HG03025 (cell line): Measurements from ENCODE around the gene TRIM16.
"Not testable (repeated sequence)": the region's sequence is repeated elsewhere in the genome, so short reads cannot be mapped to it uniquely, and the experiment has no call there.

Experiments
- ATAC-seq: cut with Tn5 transposase; IDR thresholded peaks from one replicate; pipeline ENCODE4 v1.9.1; 2021; ENCODE audit warnings: mild to moderate bottlenecking, moderate library complexity; ENCODE audit not compliant: unreplicated experiment, low FRiP score

Gene TRIM16

DNA sequence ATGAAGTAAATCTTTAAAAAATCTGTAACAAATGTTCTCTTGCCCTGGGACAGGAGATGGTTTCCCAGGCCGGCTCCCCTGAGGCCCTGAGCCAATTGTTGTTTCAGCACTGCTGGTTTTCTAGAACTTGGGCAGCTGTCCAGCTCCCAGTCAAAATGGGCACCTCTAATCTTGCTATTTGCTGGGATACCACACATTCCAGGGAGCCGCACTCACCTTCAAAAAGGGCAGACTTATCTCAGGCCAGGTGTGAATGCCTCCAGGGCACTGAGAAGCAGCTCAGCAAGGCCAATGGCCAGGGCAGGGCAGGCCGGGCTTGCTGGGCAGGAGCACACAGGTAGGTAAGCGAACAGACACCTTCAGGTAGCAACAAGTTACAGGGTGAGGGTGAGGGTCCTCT, 24.4 kb downstream of the TRIM16 start:
- ATAC-seq = no peak

DNA sequence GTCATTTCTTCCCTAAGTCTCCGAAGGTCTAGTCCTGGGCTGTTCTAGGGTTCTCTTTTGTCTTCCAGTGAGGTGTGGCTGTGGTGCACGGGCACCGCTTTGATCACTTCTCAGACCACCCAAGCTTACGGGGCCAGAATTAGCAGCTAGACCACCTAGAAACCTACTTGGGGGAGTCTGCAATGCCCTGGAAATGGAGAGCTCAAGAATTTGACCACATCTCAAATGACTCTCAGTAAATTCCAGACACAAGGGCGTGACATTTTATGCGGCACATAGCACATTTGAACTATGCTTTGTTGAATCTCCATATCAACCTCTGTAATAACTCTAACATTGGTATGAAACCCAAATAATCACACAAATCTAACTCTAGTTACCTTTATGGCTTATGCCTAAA, 24.9 kb downstream of the TRIM16 start:
- no peak for ATAC-seq

DNA sequence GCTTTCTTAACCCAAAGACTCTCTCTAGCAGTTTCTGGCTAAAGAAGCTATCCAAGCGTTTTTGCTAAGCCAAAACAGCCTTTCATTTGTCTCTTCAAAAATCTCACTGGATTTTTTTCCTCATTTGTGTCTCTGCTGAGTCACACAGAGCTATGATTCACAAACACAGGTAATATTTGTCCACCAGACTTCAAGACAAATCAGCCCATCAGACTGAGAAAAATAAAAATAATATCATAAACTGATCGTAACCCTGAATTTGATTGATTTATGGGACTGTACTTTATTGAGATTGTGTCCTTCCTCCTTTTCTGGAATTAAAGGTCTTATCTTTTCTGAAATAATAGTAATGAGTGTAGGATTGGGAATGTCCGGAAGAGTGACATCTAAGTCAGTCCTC, 25.8 kb downstream of the TRIM16 start:
- ATAC-seq = no peak

DNA sequence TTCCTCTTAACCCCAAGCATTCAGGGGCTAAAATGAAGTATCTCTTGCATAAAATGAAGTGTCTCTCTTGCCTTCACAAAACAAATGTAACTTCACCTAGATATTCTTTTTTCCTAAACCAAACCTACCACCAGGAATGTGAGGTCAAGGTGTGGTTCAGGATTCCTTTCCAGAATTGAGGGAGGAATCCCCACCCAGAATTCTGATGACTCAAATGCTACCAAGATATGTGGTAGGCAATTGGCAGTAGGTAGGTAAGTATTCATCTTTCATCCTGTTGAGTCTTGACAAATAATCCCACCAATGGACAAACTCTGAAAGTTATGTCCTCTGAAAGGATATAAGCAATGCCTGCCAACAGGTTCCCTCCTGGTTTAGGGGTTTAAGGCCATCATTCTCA, 26.2 kb downstream of the TRIM16 start:
- ATAC-seq = no peak

DNA sequence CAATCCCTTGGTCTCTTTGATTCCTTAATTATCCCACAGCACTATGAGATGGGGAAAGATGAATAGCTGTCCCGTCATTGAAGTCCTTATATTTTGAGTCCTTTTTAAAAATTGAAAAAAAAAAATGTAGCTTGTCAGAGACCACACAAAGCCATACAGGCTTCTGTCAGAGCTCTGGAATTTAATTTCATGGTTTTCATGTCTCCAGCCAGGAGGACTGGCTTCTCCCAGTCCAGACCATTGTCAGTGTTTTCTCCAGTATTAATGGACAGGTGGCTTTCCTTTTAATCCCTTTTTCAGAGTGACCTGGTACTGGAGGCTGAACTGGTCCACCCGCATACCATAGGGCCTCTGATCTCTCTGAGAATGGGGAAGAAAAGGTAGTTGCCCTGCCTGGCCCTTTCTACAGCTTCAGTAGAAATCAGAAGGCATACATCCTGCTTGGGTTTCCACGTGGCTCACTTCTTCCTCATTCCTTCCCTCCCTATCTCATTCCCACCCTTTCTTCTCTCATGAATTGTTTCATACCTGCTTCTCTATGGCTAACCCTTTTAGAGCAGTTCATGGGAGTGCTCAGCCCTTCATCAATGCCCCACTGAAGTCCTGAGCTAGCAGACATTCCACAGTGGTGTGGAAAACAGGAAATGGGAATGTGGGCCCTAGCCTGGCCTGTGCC, 29.1 kb downstream of the TRIM16 start:
- ATAC-seq = no peak

DNA sequence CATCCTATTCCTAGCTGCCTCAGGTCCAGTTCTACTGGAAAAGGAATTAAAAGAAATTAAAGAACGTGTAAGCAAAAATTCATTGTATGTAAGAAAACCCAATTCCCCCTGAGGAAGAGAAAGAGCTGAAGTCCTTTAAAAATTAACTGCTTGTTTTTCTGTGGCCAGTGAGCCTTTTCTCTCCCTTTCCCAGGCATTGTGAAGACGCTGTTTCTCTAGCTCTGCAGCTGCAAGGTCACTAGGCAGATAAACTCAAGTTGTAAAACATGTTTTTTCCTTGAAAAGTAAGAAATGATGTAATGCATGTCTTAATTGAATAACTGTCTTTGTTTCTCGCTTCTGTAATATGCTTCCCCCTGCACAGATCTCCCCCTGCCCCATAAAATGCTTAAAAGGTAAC, 29.7 kb downstream of the TRIM16 start:
- ATAC-seq = not testable (repeated sequence)

DNA sequence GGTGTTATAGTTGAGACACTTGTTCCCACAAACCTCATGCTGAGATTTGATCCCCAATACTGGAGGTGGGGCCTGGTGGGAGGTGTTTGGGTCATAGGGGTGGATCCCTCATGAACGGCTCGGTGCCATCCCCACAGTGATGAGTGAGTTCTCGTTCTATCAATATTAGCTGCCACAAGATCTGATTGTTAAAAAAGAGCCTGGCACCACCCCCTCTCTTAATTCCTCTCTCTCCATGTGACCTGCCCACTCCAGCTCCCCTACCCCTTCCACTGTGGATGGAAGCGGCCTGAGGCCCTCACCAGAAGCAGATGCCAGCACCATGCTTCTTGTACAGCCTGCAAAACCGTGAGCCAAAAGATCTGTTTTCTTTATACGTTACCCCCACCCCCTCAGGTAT, 31.2 kb downstream of the TRIM16 start:
- no peak for ATAC-seq

DNA sequence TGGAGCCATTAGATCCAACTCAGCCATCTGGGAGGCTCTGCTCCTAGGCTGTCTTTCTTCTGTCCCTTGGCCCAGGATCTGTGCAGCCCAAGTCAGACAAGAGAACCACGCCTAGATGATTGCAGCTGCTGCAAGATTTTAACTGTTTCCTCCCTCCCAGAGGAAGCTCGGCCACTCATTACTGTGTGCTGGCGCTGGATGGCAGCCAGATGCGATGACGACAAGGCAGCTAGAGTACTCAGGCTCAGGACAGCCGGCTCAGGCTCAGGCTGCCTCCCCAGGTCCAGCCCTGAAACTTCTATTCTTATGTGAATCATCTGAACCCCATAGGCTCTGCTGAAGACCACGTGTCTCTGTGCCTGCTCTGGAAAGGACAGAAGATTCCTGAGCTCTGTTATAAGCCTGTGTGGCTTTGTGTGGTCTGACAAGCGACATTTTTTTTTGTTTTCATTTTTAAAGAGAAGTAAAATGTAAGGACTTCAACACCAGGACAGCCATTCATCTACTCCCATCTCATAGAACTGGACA, 32.5 kb downstream of the TRIM16 start:
- ATAC-seq = no peak

DNA sequence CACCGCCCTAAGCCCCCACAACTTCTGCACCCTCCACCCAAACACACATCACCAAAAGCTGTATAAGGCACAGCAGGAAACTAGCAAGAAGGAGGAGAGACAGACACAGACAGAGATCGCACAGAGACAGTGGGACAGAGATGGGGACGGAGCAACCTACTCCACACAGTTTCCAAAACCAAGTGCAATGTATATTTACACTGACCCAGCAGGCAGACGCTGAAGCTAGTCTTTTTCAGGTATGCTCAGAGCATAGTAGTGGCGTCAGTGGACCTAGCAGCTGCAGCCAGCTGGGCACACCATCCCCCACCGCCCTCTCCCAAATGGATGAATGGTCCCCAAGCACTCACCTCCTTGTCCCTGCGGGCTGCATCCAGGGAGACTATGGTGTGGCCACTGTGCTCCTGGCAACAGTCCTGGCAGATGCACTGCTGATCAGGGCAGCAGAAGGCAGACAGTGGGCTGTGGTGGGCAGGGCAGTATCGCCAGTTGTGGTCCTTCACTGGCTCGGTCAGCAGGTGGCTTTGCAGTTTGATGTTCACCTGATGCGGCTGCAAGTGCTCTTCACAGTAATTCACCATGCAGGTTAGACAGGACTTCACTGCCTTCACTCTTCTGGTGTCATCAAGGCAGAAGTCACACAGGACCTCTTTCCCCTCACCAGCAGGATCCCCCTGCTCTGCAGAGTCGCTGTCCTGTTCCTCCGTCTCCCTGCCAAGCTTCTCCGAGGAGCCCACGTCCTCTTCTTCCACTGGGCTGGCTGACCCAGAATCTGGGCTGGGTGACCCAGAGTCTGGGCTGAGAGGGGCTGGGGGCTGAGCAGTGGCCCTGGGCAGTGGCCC, 33.1 kb downstream of the TRIM16 start:
- ATAC-seq = no peak

DNA sequence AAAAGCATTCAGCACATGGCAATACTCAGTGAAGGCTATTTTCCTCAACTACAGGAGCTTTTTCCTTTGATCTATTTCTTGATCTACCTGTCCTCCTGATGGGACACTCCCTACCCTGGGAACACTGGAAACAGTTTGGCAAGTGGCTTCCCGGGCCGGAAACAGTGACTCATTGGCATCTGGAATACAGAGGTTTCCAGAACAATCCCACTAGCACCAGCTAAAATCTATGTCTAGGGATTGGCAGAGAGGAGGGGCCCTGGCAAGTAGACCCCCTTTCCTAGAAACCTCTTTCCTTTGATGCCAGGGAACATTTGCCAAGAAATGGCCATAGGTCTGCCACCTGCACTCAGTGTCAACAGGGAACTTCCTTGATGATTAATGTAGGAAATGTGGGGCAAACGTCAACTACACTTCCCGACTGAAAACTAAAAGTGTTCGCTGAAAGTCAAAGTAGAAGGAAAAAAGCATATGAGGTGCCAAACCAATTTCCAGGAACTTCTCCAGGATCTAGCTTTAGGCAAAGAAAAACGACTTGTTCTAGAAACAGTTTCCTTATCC, 34.2 kb downstream of the TRIM16 start:
- ATAC-seq = no peak

DNA sequence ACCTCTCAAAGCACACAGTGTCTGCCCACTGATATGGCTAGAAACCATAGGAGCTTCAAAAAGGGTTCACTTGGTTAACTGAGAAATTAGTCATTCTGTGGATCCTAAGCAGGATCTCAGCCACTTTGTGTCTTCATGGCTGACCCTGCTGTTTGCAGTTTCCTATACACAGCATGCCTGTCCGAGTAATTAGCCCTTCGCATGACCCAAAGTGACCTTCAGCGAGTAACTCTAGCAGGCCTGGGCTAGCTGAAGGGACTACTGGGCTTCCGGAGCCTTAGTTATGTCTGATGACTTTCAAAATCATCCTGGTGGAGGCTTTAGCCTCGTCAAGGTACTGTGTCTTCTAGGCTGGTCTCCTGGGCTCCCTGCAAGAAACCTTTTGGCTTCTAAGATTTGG, 35.7 kb downstream of the TRIM16 start:
- no peak for ATAC-seq

DNA sequence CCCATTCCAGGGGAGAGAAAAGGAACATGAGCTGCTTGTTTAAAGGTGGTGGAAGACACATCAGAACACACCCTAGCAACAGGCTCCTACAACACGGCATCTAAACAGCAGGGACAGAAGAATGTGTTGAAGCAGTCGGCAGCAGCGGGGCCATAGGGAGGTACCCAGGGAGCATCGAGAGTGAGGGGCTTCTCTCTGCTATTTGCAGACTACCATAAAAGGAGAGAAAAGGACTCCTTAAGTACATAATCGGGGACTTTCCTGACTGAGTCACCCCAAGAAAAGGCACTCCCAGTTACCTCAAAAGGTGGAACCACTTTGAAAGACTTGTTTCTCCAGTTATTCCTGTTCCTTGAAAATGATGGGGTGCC, 38.2 kb downstream of the TRIM16 start:
- ATAC-seq = not testable (repeated sequence)

DNA sequence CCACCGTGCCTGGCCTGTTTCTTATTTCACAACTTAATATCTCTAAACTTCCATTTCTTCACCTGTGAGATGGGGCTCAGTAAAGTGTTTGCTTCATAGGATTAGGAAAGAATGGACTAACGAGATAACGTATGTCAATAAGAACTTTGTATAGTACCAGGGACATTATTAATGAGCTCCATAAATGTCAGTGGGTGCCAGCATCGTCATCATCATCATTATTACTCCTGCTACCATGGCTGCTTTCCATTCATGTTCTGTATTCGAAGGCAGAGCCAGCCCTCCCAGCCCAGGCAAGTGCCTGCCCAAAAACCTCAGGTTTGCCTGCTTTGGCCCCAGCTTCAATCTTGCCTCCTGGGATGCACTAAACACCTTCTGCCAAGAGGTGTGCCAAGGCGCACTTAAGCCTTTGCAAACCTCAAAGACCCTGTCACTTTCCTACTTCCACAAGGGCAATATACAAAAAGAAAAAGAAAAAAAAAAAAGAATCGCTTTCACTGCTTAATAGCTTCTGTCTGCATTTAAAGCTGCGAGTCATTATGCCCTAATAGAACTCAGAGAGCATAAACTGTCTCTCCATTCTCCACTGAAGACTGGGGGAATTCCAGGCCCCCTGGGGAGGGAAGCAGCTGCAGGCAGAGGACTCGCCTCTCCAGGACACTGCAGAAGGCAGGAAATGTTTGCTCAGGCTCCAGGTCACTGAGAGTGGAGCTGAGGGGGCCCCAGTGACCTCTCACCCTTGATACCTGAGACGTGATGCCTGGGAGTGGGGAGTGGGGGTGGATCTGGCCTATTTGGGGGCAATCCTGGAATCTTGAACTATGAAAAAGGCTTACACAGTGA, 38.8 kb downstream of the TRIM16 start:
- ATAC-seq = not testable (repeated sequence)

DNA sequence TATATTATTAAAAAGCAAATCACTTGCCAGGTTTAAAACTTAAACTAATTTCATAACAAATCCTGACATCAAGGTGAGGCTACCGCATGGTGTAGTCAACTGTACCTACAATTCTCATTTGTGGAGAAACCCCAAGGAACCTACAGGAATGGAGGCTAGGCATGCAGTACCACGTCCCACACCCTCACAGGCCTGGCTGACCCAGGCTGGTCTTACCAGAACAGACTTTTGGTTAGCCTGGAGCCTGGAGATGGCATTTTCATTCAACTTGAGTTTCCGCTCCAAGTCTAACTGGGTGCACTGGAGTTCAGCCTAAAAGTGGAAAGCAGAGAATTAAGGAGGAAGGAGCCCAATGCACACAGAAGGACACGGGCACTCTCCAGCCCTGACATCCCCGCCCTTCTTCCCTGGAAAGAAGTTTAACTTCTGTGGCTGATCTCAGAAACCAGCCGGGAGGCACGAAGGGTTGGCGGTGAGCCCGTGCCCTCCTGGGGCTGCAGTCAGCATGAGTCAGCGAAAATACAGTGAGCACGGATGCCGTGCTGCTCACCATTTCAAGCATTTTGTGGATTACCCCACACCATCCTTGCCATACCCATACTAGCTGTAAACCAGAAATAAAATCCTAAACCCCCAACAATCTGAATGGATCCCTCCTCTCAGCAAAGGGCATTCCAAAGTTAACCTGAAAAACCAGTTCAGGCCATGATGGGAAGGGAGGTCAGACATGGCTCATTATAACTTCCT, 41.4 kb downstream of the TRIM16 start:
- not testable (repeated sequence) for ATAC-seq

DNA sequence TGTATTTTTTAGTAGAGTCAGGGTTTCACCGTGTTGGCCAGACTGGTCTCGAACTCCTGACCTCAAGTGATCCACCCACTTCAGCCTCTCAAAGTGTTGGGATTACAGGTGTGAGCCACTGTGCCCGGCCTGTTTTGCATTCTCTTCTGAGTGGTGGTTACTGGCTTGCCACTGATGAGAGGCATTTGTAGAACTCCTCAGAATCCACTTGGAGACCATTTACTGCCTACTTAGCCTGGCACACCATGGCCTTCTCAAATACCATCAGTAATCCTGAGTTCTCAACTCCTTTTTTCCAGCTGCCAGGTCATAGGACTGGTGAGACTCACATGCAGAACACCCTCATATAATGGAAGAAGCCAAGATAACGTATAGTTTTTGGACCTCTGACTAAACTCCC, 42.1 kb downstream of the TRIM16 start:
- ATAC-seq = not testable (repeated sequence)

DNA sequence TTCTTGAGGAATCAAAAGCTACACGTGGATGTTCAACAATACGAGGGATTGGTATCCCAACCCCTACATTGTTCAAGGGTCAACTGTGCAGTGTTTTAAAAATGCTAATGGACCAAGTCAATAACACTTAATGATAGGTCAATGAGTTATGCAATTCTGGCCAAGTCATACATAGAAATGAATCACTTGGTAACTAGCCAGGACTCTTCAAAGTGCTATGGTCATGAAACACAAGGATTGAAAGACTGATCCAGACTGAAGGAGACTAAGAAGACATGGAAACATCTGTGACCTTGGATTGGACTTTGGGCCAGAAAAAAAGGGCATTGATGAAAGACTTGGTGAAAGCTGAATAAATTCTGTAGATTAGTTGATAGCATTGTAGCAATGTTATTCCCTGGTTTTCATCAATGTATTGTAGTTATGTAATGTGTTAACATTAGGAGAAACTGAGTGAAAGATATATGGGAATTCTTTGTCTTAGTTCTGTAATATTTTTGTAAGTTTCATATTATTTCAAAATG, 53.1 kb downstream of the TRIM16 start:
- not testable (repeated sequence) for ATAC-seq

DNA sequence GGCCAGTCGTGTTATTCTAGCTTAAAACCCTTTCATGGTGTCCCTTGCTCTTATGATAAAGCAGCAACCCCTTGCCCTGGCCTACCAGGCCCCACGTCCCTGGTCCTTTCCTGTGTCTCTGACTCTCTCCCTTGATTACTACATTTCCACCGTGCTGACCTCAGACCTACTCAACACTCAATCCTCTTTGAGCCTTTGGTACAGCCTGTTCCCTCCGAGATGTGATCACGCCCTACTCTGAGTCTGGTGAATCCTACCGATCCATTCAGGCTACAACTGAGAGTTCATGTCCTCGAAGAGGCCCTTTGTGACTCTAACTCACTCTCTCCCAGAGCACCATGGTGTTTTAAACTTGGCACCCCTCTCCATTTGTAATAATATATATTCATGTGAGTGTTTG, 54.1 kb downstream of the TRIM16 start:
- not testable (repeated sequence) for ATAC-seq

DNA sequence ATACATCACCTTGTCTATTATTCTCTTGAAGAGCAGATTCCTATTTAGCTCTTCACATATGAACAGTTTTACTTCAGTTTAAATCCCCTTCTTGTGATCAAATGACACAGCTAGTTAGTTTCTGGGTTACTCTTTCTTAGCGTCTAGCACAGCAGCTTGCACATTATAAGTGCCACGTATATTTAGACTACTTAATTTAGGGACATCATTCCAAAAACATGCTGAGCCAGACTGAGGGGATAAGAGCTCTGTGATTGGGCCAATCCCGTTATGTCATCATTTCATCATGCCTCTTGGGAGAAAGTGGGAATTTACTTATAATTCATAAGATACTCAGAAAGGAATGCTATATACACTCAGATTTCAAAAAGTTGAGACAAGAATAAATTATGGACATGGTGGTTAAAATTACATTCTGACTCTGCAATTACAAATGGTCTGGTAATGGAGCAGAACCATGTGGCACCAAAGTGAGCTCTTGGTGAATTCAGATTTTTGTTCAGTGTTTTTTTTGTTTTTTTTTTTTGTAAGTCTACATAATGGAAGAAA, 60.4 kb downstream of the TRIM16 start:
- ATAC-seq = not testable (repeated sequence)

DNA sequence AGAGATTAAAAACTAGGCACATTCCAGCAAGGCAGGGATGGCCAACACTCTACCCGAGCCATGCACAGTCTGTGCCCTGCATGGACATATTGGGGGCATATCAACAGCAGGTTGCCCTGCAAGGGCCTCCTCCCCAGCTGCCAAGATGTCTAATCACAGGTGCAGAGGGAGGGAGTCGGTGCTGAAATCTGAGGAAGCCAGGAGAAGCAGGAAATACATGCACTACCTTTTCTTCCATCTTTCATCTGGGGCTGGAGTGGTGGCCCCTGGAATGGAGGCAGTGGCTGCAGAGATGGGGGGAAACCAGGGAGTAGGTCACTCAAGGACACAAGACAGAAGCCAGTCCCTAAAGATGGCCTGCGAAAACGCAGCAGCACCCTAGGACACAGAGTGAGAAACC, 60.9 kb downstream of the TRIM16 start:
- ATAC-seq = not testable (repeated sequence)
